Measurements from ENCODE around the gene CYB5A. TPM values are rescaled to one million over a fixed set of nuclear protein-coding genes. Genes with fewer than 3 reads are reported as not detected.
A peak's percentile ranks its signal among the peaks of the same experiment; 100 is the strongest.

CYB5A gene
- total RNA-seq, 4 donors from 2014 or later: 34.0 to 236 (median 173) TPM

DNA sequence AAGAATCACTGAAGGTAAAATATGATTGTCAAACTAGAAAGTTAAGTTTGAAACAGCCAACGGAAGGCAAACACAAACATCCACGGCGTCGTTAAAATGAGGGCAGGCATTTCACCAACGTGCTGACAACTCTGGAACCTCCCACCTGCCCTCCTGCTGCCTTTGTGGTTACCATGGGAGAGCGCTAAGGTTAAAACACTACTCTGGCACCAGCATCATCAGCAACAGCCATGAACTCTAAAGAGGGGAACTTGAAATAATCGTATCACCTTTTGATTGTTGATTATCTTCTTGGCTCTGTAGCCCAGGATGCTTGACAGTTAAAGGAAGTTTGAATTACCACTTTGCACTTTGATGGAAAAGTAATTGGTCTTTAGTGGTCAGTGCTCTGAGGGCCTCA is 34.7 kb downstream of the CYB5A start:
- Histone ChIP-seq H3K27ac (no peak overlapping the region), H3K27me3 (no peaks in the 10 kb centered on the region), H3K36me3 (peaks cover 0 to 5% (median 2%) of the 10 kb centered on the region in 4 donors), H3K9me3 (no peaks in the 10 kb centered on the region), H3K4me1 (peaks cover 2 to 13% (median 8%) of the 10 kb centered on the region in 4 donors), H3K4me3 (no peak overlapping the region)
- intact Hi-C loops (cut with DNase I; ENCODE audit: low total_unique reads): no loop called here
- TF ChIP-seq POLR2AphosphoS5 (IDR thresholded peaks at IDR 0.05) (no peak), POLR2A (IDR thresholded peaks at IDR 0.05) (no peak), CTCF (IDR thresholded peaks at IDR 0.05) (no peak), EP300 (IDR thresholded peaks at IDR 0.05; ENCODE audit: low read depth) (no peak)
- in situ Hi-C loops (cut with MboI; ENCODE audit: low pct_ligation_motif_present in 1 of 4, low pct_unique_long_range_greater_than_20kb in 1 of 4, low sequenced_read_pairs in 3 of 4): no loop called here
- no peak for DNase-seq
- 65 to 77% methylated on average over 7 of the region's 7 CpGs for WGBS, 2 donors (ENCODE audit: low coverage in 1 of 2)

DNA sequence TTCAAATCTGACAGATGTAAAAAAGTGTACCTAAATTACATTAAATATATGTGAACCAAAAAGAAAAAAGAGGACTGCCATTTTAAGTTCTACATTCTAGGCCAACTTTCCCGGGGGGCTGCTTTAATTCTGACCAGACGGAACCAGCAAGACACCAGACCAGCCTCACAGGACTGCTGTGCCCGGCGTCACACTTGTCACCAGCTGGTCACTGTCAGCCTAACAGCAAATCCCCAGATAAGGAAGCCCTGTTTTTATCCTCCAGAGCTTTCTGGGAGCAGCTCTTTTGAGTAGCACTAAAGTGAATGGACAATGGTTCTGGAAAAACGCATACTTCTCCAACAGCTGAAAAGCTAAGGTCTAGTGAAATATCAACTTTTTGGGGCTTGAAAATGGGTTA is 35.6 kb downstream of the CYB5A start:
- intact Hi-C loops (cut with DNase I; ENCODE audit: low total_unique reads): no loop called here
- DNase-seq: no peak
- H3K27me3 ChIP-seq: no peaks in the 10 kb centered on the region
- H3K4me1 ChIP-seq: peaks cover 11 to 22% (median 17%) of the 10 kb centered on the region in 4 donors
- no peaks in the 10 kb centered on the region for H3K9me3 ChIP-seq
- no peak for TF ChIP-seq EP300 (IDR thresholded peaks at IDR 0.05; ENCODE audit: low read depth)
- TF ChIP-seq CTCF (IDR thresholded peaks at IDR 0.05): no peak
- TF ChIP-seq POLR2A (IDR thresholded peaks at IDR 0.05): no peak
- no peak for TF ChIP-seq POLR2AphosphoS5 (IDR thresholded peaks at IDR 0.05)
- no peak overlapping the region for H3K4me3 ChIP-seq
- H3K27ac ChIP-seq: peak overlapping the region in 1 of 4 donors; percentile 54
- H3K36me3 ChIP-seq: peaks cover 0 to 5% (median 0%) of the 10 kb centered on the region in 4 donors
- in situ Hi-C loops (cut with MboI; ENCODE audit: low pct_ligation_motif_present in 1 of 4, low pct_unique_long_range_greater_than_20kb in 1 of 4, low sequenced_read_pairs in 3 of 4): no loop called here
- 96 to 100% methylated on average over 1 to 5 of the region's 5 CpGs for WGBS, 2 donors (ENCODE audit: low coverage in 1 of 2)

DNA sequence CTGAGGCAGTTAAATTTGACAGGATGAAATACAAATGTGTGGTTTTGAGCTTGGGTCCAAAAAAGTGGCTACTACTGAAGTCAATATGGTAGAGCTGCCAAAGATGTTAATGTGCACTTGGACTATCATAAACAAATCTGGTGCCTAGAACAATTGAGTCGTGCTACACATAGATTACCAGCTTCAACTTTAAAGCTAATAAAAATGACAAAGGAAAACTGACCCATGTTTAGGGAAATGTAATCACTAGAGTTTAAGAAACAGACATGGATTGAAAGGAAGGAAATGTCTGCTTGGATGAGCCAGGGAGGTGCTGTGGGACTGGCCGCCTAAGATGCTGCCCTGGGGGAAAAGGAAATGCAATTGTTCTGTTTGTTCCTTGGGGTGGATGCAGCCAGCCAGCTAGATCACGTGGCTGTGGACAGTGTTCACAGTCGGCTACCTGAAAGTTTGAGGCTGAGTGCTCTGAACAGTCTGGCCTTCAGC is 36.6 kb downstream of the CYB5A start:
- in situ Hi-C loops (cut with MboI; ENCODE audit: low pct_ligation_motif_present in 1 of 4, low pct_unique_long_range_greater_than_20kb in 1 of 4, low sequenced_read_pairs in 3 of 4): no loop called here
- Histone ChIP-seq H3K27ac (peak overlapping the region; percentile 22 to 57 (median 54)), H3K4me1 (peaks cover 12 to 25% (median 18%) of the 10 kb centered on the region in 4 donors)

DNA sequence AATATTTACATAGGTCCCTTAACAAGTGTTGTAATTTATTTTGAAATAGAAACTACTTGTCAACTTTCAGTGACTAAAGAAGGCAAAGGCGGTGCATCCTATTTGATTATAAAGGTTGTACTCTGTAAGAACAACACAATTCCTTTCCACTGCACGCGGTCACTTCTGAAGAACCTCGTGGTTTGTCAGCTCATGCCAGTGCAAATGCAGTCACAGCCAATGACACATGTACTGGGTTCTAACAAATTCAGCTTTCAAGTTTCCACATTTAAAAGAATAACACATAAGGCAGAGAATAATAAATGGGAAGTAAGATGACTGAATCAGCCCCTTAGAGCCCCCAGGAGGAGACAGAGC is 39.7 kb downstream of the CYB5A start:
- TF ChIP-seq POLR2A (IDR thresholded peaks at IDR 0.05) (no peak), POLR2AphosphoS5 (IDR thresholded peaks at IDR 0.05) (peak in 1 of 3 donors; percentile 0)
- H3K9me3 ChIP-seq: no peaks in the 10 kb centered on the region
- H3K36me3 ChIP-seq: peaks cover 0 to 5% (median 0%) of the 10 kb centered on the region in 4 donors
- no peak overlapping the region for H3K4me3 ChIP-seq
- no peak for DNase-seq
- H3K4me1 ChIP-seq: peaks cover 12 to 25% (median 18%) of the 10 kb centered on the region in 4 donors
- peak overlapping the region; percentile 10 to 76 (median 50) for H3K27ac ChIP-seq
- no peaks in the 10 kb centered on the region for H3K27me3 ChIP-seq
- in situ Hi-C loops (cut with MboI; ENCODE audit: low pct_ligation_motif_present in 1 of 4, low pct_unique_long_range_greater_than_20kb in 1 of 4, low sequenced_read_pairs in 3 of 4) (no loop called here), intact Hi-C loops (cut with DNase I; ENCODE audit: low total_unique reads) (no loop called here)
- 55 to 78% methylated on average over 4 of the region's 4 CpGs for WGBS, 2 donors (ENCODE audit: low coverage in 1 of 2)

More for the DNA sequence above, 36.6 kb downstream of the CYB5A start:
- peak; percentile 16 for DNase-seq
- Histone ChIP-seq H3K36me3 (peaks cover 0 to 5% (median 0%) of the 10 kb centered on the region in 4 donors), H3K9me3 (no peaks in the 10 kb centered on the region), H3K27me3 (no peaks in the 10 kb centered on the region), H3K4me3 (no peak overlapping the region)
- TF ChIP-seq CTCF (IDR thresholded peaks at IDR 0.05) (no peak), POLR2A (IDR thresholded peaks at IDR 0.05) (no peak), POLR2AphosphoS5 (IDR thresholded peaks at IDR 0.05) (peak in 2 of 3 donors; percentile 26 to 37), EP300 (IDR thresholded peaks at IDR 0.05; ENCODE audit: low read depth) (no peak)
- WGBS, 2 donors (ENCODE audit: low coverage in 1 of 2): 29 to 52% methylated on average over 2 to 4 of the region's 4 CpGs
- intact Hi-C loops (cut with DNase I; ENCODE audit: low total_unique reads): no loop called here
